Neuronal stem cell (in vitro differentiated cells): Measurements from ENCODE around the gene FGGY.
"Not testable (repeated sequence)": the region's sequence is repeated elsewhere in the genome, so short reads cannot be mapped to it uniquely, and the experiment has no call there.

Experiments used
- DNase-seq: peaks from one replicate; pipeline ENCODE4 v3.0.0-alpha.2; 2013; ENCODE audit warnings: low spot score
- H2AFZ ChIP-seq: one replicate; pipeline ENCODE4 v1.6.1; 2013; ENCODE audit warnings: mild to moderate bottlenecking, low read length, inconsistent platforms
- H2AK5ac ChIP-seq: 2 replicates; pipeline ENCODE4 v1.6.1; 2013; ENCODE audit warnings: low read depth, mild to moderate bottlenecking, inconsistent platforms, low read length, moderate library complexity, mixed read lengths
- H2BK120ac ChIP-seq: 2 replicates; pipeline ENCODE4 v1.6.1; 2013; ENCODE audit warnings: low read depth, mild to moderate bottlenecking, inconsistent platforms, low read length, moderate library complexity, mixed read lengths
- H2BK12ac ChIP-seq: one replicate; pipeline ENCODE4 v1.6.1; 2013; ENCODE audit warnings: low read length, inconsistent platforms
- H2BK15ac ChIP-seq: 2 replicates; pipeline ENCODE4 v1.6.1; 2013; ENCODE audit warnings: mild to moderate bottlenecking, low read length, inconsistent platforms, mixed read lengths
- H2BK5ac ChIP-seq: one replicate; pipeline ENCODE4 v1.6.1; 2013; ENCODE audit warnings: inconsistent platforms, mild to moderate bottlenecking, low read length, moderate library complexity
- H3K14ac ChIP-seq: one replicate; pipeline ENCODE4 v1.6.1; 2013; ENCODE audit warnings: low read length, inconsistent platforms
- H3K18ac ChIP-seq: 2 replicates; pipeline ENCODE4 v1.6.1; 2013; ENCODE audit warnings: low read length, inconsistent platforms
- H3K23ac ChIP-seq: 2 replicates; pipeline ENCODE4 v1.6.1; 2013; ENCODE audit warnings: low read depth, mild to moderate bottlenecking, mixed read lengths, low read length, inconsistent platforms; ENCODE audit not compliant: poor library complexity
- H3K27ac ChIP-seq: replicated peaks from 3 replicates; pipeline ENCODE4 v1.5.1; 2013; ENCODE audit warnings: low read length, inconsistent platforms
- H3K27me3 ChIP-seq, 3 experiments: 2 replicates each; pipeline ENCODE4 v1.6.1; 2013; ENCODE audit warnings: low read length in 3 of 3, mild to moderate bottlenecking in 2 of 3, inconsistent platforms in 1 of 3, low read depth in 1 of 3, mixed read lengths in 1 of 3, moderate library complexity in 1 of 3; ENCODE audit not compliant: control insufficient read depth in 3 of 3, insufficient read depth in 3 of 3
- H3K36me3 ChIP-seq, 2 donors: replicated peaks in 1 of 2; 2 replicates each; pipeline ENCODE4 v1.6.1; 2013; ENCODE audit warnings: low read length in 2 of 2; ENCODE audit not compliant: control insufficient read depth in 2 of 2, insufficient read depth in 2 of 2
- H3K4ac ChIP-seq: 2 replicates; pipeline ENCODE4 v1.6.1; 2013; ENCODE audit warnings: inconsistent platforms, mild to moderate bottlenecking, low read length, moderate library complexity
- H3K4me1 ChIP-seq, 2 donors: 1 replicate in 1 of 2; 2 replicates in 1 of 2; pipeline ENCODE4 v1.6.1; 2013; ENCODE audit warnings: low read length in 2 of 2, low read depth in 1 of 2; ENCODE audit not compliant: control insufficient read depth in 2 of 2, insufficient read depth in 1 of 2
- H3K4me2 ChIP-seq: one replicate; pipeline ENCODE4 v1.6.1; 2013; ENCODE audit warnings: mild to moderate bottlenecking, low read length, inconsistent platforms; ENCODE audit not compliant: insufficient read depth, poor library complexity, severe bottlenecking
- H3K4me3 ChIP-seq, 2 donors: 2 replicates each; pipeline ENCODE4 v1.5.1; 2013; ENCODE audit warnings: low read length in 2 of 2, mild to moderate bottlenecking in 2 of 2, inconsistent platforms in 1 of 2, moderate library complexity in 1 of 2
- H3K79me1 ChIP-seq: one replicate; pipeline ENCODE4 v1.6.1; 2013; ENCODE audit warnings: low read depth, mild to moderate bottlenecking, inconsistent platforms, low read length, moderate library complexity
- H3K9ac ChIP-seq: one replicate; pipeline ENCODE4 v1.6.1; 2013; ENCODE audit warnings: mild to moderate bottlenecking, low read depth, low read length, inconsistent platforms; ENCODE audit not compliant: poor library complexity
- H3K9me3 ChIP-seq, 2 donors: replicated peaks in 1 of 2; 2 replicates each; pipeline versions ENCODE3 to v1.6.1; 2013; ENCODE audit warnings: low read length in 2 of 2, mild to moderate bottlenecking in 2 of 2, inconsistent platforms in 1 of 2, low read depth in 1 of 2, mixed read lengths in 1 of 2, moderate library complexity in 1 of 2; ENCODE audit not compliant: control insufficient read depth in 2 of 2, insufficient read depth in 1 of 2
- H4K8ac ChIP-seq: one replicate; pipeline ENCODE4 v1.6.1; 2013; ENCODE audit warnings: low read depth, mild to moderate bottlenecking, inconsistent platforms, low read length, moderate library complexity
- H4K91ac ChIP-seq: one replicate; pipeline ENCODE4 v1.6.1; 2013; ENCODE audit warnings: low read length, low read depth, mild to moderate bottlenecking, inconsistent platforms; ENCODE audit not compliant: poor library complexity
- WGBS, 2 donors: extraction: QIAGEN DNeasy Blood & Tissue Kit; methylation state at CpG; one replicate each; pipeline ENCODE4 v1.1.7; 2013; ENCODE audit warnings: missing lambda C conversion rate in 2 of 2, mixed read lengths in 1 of 2; ENCODE audit not compliant: insufficient read length in 2 of 2, insufficient replicate concordance in 1 of 2; ENCODE audit errors: extremely low coverage in 2 of 2; 5-methylcytosine and 5-hydroxymethylcytosine counted together

FGGY gene

GRCh38 chr1:59457786-59458185 lies 160.9 kb downstream of the FGGY start:
- Histone ChIP-seq H4K91ac (no peak overlapping the region), H3K4me1 (no peaks in the 10 kb centered on the region), H2BK15ac (no peak overlapping the region), H3K27me3 (no peaks in the 10 kb centered on the region), H3K36me3 (no peaks in the 10 kb centered on the region), H3K18ac (no peak overlapping the region), H3K9me3 (peaks cover 3 to 14% of the 10 kb centered on the region in 2 donors), H3K9ac (no peak overlapping the region), H3K4ac (no peak overlapping the region), H3K27ac (no peak overlapping the region), H2AFZ (no peak overlapping the region), H3K14ac (no peak overlapping the region), H3K4me3 (no peak overlapping the region), H2AK5ac (no peak overlapping the region), H4K8ac (no peak overlapping the region), H2BK120ac (no peak overlapping the region), H2BK12ac (no peak overlapping the region), H3K79me1 (no peaks in the 10 kb centered on the region), H3K4me2 (no peak overlapping the region), H3K23ac (no peak overlapping the region), H2BK5ac (no peak overlapping the region)
- no peak for DNase-seq
- WGBS, 2 donors = no CpG with 5 or more reads among the region's 2 CpGs

- H2AFZ ChIP-seq = no peak overlapping the region
- H3K4me2 ChIP-seq = no peak overlapping the region
- H3K4me1 ChIP-seq = no peaks in the 10 kb centered on the region
- H3K9me3 ChIP-seq = peaks cover 3 to 14% of the 10 kb centered on the region in 2 donors
- no peak overlapping the region for H2BK15ac ChIP-seq
- no peak overlapping the region for H3K14ac ChIP-seq
- no peak overlapping the region for H2BK120ac ChIP-seq
- H4K8ac ChIP-seq = no peak overlapping the region
- H4K91ac ChIP-seq = no peak overlapping the region
- no peak overlapping the region for H3K23ac ChIP-seq
- H3K9ac ChIP-seq = no peak overlapping the region
- H2BK12ac ChIP-seq = no peak overlapping the region
- H3K4ac ChIP-seq = no peak overlapping the region
- DNase-seq = no peak
- no CpG with 5 or more reads among the region's 2 CpGs for WGBS, 2 donors
- no peaks in the 10 kb centered on the region for H3K79me1 ChIP-seq
- H3K4me3 ChIP-seq = no peak overlapping the region
- H3K27me3 ChIP-seq = no peaks in the 10 kb centered on the region
- H3K27ac ChIP-seq = no peak overlapping the region
- no peaks in the 10 kb centered on the region for H3K36me3 ChIP-seq
- no peak overlapping the region for H2AK5ac ChIP-seq
- no peak overlapping the region for H2BK5ac ChIP-seq
- H3K18ac ChIP-seq = no peak overlapping the region
Observed at GRCh38 chr1:59458884-59459283, 162.0 kb downstream of the FGGY start.

- not testable (repeated sequence) for H3K9ac ChIP-seq, H3K18ac ChIP-seq, H3K27ac ChIP-seq, H3K4me3 ChIP-seq, H3K23ac ChIP-seq, H3K27me3 ChIP-seq, H3K14ac ChIP-seq, H3K4me1 ChIP-seq, H3K4ac ChIP-seq, H3K79me1 ChIP-seq, H2BK15ac ChIP-seq, DNase-seq, H2AFZ ChIP-seq, H2BK5ac ChIP-seq, H2AK5ac ChIP-seq, H2BK120ac ChIP-seq, H4K8ac ChIP-seq, H4K91ac ChIP-seq, H2BK12ac ChIP-seq, H3K4me2 ChIP-seq, H3K36me3 ChIP-seq
- no CpG with 5 or more reads among the region's 2 CpGs for whole genome bisulfite sequencing, 2 donors
- peaks cover 3 to 14% of the 10 kb centered on the region in 2 donors for H3K9me3 ChIP-seq
Observed at GRCh38 chr1:59462942-59463341, 166.0 kb downstream of the FGGY start.

GRCh38 chr1:59465478-59465877 lies 168.6 kb downstream of the FGGY start:
- H2AK5ac ChIP-seq, H4K91ac ChIP-seq, H2BK15ac ChIP-seq, H3K4me2 ChIP-seq, H2BK12ac ChIP-seq, H3K9me3 ChIP-seq, H2AFZ ChIP-seq, H3K4me1 ChIP-seq, H3K27ac ChIP-seq, H3K79me1 ChIP-seq, H3K18ac ChIP-seq, H3K23ac ChIP-seq, H4K8ac ChIP-seq, H2BK120ac ChIP-seq, H3K27me3 ChIP-seq, H3K4me3 ChIP-seq, H3K14ac ChIP-seq, DNase-seq, H3K36me3 ChIP-seq, H3K4ac ChIP-seq, H2BK5ac ChIP-seq, H3K9ac ChIP-seq: not testable (repeated sequence)
